ENCODE results near the gene ZMYM4.

GRCh38 chr1:35281565-35281964 lies 13.1 kb downstream of the ZMYM4 start:
- TF ChIP-seq CTCF (IDR thresholded peaks at IDR 0.05) = no peak
- TF ChIP-seq POLR2A (IDR thresholded peaks at IDR 0.05) = no peak

All from Peyer's patch (tissue), 4 donors.